HG02973 (cell line): ENCODE results near the gene SLX9.

Experiments used
- ATAC-seq: cut with Tn5 transposase; IDR thresholded peaks from one replicate; pipeline ENCODE4 v1.9.1; 2021; ENCODE audit warnings: moderate library complexity; ENCODE audit not compliant: unreplicated experiment

The SLX9 gene

GRCh38 chr21:44944596-44944995 lies 4.8 kb downstream of the SLX9 start:
- no peak for ATAC-seq

- no peak for ATAC-seq
Observed at GRCh38 chr21:44946254-44947041, 6.6 kb downstream of the SLX9 start.

GRCh38 chr21:44947111-44947929 lies 7.5 kb downstream of the SLX9 start:
- ATAC-seq = no peak

GRCh38 chr21:44947930-44948331 lies 8.1 kb downstream of the SLX9 start:
- no peak for ATAC-seq

GRCh38 chr21:44948426-44949120 lies 8.7 kb downstream of the SLX9 start:
- ATAC-seq = no peak

- no peak for ATAC-seq
Observed at GRCh38 chr21:44949161-44949778, 9.4 kb downstream of the SLX9 start.

- ATAC-seq = no peak
Observed at GRCh38 chr21:44949779-44950198, 10.0 kb downstream of the SLX9 start.

GRCh38 chr21:44950351-44950750 lies 10.5 kb downstream of the SLX9 start:
- ATAC-seq = no peak

GRCh38 chr21:44951186-44951915 lies 11.5 kb downstream of the SLX9 start:
- ATAC-seq = no peak

GRCh38 chr21:44952116-44952928 lies 12.5 kb downstream of the SLX9 start:
- ATAC-seq = no peak

GRCh38 chr21:44952929-44953627 lies 13.2 kb downstream of the SLX9 start:
- no peak for ATAC-seq

- ATAC-seq = no peak
Observed at GRCh38 chr21:44953628-44954021, 13.8 kb downstream of the SLX9 start.

- ATAC-seq = no peak
Observed at GRCh38 chr21:44954281-44954771, 14.5 kb downstream of the SLX9 start.

- no peak for ATAC-seq
Observed at GRCh38 chr21:44955141-44955797, 15.4 kb downstream of the SLX9 start.

- ATAC-seq = no peak
Observed at GRCh38 chr21:44955798-44956175, 16.0 kb downstream of the SLX9 start.

- ATAC-seq = no peak
Observed at GRCh38 chr21:44956356-44957046, 16.7 kb downstream of the SLX9 start.

- no peak for ATAC-seq
Observed at GRCh38 chr21:44957047-44957831, 17.4 kb downstream of the SLX9 start.
